SKM-1 treated with dmso at 0.1 percent for 144 hours (cell line): ENCODE results near the gene ZSCAN20.
A peak's percentile ranks its signal among the peaks of the same experiment; 100 is the strongest.
"Not testable (repeated sequence)": the region's sequence is repeated elsewhere in the genome, so short reads cannot be mapped to it uniquely, and the experiment has no call there.

Source experiments
- DNase-seq: peaks from one replicate; lab custom pipeline; 2025; ENCODE audit not compliant: unreplicated experiment; lab: John Stamatoyannopoulos, UW

ZSCAN20 gene

GRCh38 chr1:33473900-33474299 is 1.5 kb downstream of the ZSCAN20 start:
- DNase-seq, result no peak

- no peak for DNase-seq
Observed at GRCh38 chr1:33477451-33477850, 5.0 kb downstream of the ZSCAN20 start.

- no peak for DNase-seq
Observed at GRCh38 chr1:33482412-33482811, 10.0 kb downstream of the ZSCAN20 start.

- no peak for DNase-seq
Observed at GRCh38 chr1:33488624-33489023, 16.2 kb downstream of the ZSCAN20 start.

GRCh38 chr1:33494929-33495328 is 22.5 kb downstream of the ZSCAN20 start:
- no peak for DNase-seq

GRCh38 chr1:33497410-33497809 is 25.0 kb downstream of the ZSCAN20 start:
- DNase-seq, result no peak

GRCh38 chr1:33500547-33500946 is 28.1 kb downstream of the ZSCAN20 start:
- DNase-seq, result no peak

GRCh38 chr1:33501309-33501708 is 28.9 kb downstream of the ZSCAN20 start:
- no peak for DNase-seq

- DNase-seq, result no peak
Observed at GRCh38 chr1:33501774-33502173, 29.3 kb downstream of the ZSCAN20 start.

- no peak for DNase-seq
Observed at GRCh38 chr1:33502726-33503125, 30.3 kb downstream of the ZSCAN20 start.

- no peak for DNase-seq
Observed at GRCh38 chr1:33503506-33503905, 31.1 kb downstream of the ZSCAN20 start.

GRCh38 chr1:33507661-33508060 is 35.2 kb downstream of the ZSCAN20 start:
- DNase-seq, result no peak

GRCh38 chr1:33508151-33508550 is 35.7 kb downstream of the ZSCAN20 start:
- no peak for DNase-seq

GRCh38 chr1:33509276-33509675 is 36.8 kb downstream of the ZSCAN20 start:
- DNase-seq, result not testable (repeated sequence)

GRCh38 chr1:33512226-33513011 is 40.0 kb downstream of the ZSCAN20 start:
- DNase-seq, result no peak

GRCh38 chr1:33515112-33515511 is 42.7 kb downstream of the ZSCAN20 start:
- no peak for DNase-seq

- no peak for DNase-seq
Observed at GRCh38 chr1:33515607-33516006, 43.2 kb downstream of the ZSCAN20 start.

GRCh38 chr1:33516428-33516827 is 44.0 kb downstream of the ZSCAN20 start:
- no peak for DNase-seq

- DNase-seq, result no peak
Observed at GRCh38 chr1:33516891-33517567, 44.6 kb downstream of the ZSCAN20 start.

- DNase-seq, result no peak
Observed at GRCh38 chr1:33517596-33518250, 45.3 kb downstream of the ZSCAN20 start.

- DNase-seq, result no peak
Observed at GRCh38 chr1:33519240-33519884, 46.9 kb downstream of the ZSCAN20 start.

- peak; percentile 2 for DNase-seq
Observed at GRCh38 chr1:33524586-33524985, 52.1 kb downstream of the ZSCAN20 start.
